GM20431 (cell line): Measurements from ENCODE around the gene KHDC3L.

Source experiments
- in situ Hi-C: fragments of 300-500 bp; cut with MseI, MboI; formaldehyde crosslinking; loops from one replicate; pipeline ENCODE4 v1.15.0; 2020; ENCODE audit warnings: low sequenced_read_pairs; ENCODE audit not compliant: unreplicated experiment

Gene KHDC3L, protein sequence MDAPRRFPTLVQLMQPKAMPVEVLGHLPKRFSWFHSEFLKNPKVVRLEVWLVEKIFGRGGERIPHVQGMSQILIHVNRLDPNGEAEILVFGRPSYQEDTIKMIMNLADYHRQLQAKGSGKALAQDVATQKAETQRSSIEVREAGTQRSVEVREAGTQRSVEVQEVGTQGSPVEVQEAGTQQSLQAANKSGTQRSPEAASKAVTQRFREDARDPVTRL

GRCh38 chr6:73362358-73362757, at the start of gene KHDC3L:
Gene KHDC3L, plus strand, starts transcription at chr6:73362658. Its CDS starts 72 bp downstream, at chr6:73362730.
- in situ Hi-C loops, result no loop called here

- in situ Hi-C loops, result loop anchor here (25.0 kb wide), 1 partner anchor 903 kb away; no protein-coding TSS in a partner anchor
These were observed 47.6 kb upstream of the KHDC3L start for GRCh38 chr6:73314577-73315492.

- in situ Hi-C loops, result loop anchor here (25.0 kb wide), 1 partner anchor 911 kb away; no protein-coding TSS in a partner anchor
These were observed 39.1 kb upstream of the KHDC3L start for GRCh38 chr6:73323323-73323722.

DNA sequence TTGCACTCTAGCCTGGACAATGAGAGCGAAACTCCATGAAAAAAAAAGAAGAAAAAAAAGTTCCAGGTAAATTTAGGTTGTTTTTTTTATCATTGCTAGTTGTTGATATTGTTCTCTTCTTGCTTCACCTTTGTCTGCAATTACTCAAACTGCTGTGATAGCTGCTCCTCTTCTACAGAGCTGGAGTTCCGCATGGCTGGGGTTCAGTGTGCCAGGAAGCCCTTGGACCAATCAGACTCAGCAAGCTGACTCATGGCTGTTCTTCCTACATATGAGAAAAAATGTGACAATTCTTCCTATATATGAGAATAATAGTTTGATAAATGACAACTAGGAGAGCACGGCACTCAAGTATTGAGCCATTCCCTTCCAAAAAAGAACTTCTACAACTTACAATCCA, 36.8 kb upstream of the KHDC3L start:
- in situ Hi-C loops, result no loop called here

DNA sequence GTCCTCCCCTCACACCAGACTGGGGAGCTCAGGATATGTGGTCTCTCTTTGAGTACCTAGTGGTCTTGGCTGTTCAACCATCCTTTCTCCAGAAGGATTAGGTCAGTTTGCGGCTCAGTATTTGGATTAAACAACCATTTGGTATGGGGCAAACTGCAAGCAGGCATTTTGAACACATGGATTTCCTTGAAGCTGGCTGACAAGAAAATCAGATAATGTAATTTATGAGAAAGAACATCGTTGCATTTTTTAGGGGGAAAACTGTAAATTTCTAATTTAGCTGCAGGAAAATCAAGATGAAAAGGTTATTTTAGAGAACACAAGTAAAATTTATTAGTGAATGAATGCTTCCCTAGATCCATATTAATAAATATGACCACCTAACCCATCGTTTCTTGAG, 33.7 kb upstream of the KHDC3L start:
- in situ Hi-C loops, result no loop called here

- in situ Hi-C loops, result no loop called here
These were observed 33.3 kb upstream of the KHDC3L start for GRCh38 chr6:73329201-73329600.

DNA sequence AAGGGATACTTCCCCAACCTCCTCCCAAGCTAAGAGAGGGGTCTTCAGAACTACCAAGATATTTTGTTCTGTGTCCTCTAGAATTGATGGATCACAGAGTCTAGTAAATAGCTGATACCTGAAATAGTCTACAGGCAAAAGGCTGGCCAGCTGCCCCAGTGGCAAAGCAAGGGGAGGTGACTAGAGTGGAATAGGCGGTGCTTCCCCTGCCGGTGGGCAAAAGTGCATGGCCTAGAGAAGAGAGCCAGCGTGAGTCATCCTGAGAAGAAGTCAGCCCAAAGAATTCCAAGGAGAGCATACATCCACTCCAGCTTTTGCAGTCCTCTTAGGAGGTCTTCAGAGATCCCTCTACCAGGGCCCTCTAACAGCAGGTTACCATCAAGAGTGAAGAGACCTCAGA, 23.1 kb upstream of the KHDC3L start:
- in situ Hi-C loops, result no loop called here

GRCh38 chr6:73340048-73340447, 22.4 kb upstream of the KHDC3L start:
- in situ Hi-C loops, result no loop called here

GRCh38 chr6:73341335-73341734, 21.1 kb upstream of the KHDC3L start:
- in situ Hi-C loops, result no loop called here

- in situ Hi-C loops, result no loop called here
These were observed 20.3 kb upstream of the KHDC3L start for GRCh38 chr6:73342174-73342573.

GRCh38 chr6:73343164-73343563, 19.3 kb upstream of the KHDC3L start:
- in situ Hi-C loops, result no loop called here

- in situ Hi-C loops, result no loop called here
These were observed 13.8 kb upstream of the KHDC3L start for GRCh38 chr6:73348550-73349204.

DNA sequence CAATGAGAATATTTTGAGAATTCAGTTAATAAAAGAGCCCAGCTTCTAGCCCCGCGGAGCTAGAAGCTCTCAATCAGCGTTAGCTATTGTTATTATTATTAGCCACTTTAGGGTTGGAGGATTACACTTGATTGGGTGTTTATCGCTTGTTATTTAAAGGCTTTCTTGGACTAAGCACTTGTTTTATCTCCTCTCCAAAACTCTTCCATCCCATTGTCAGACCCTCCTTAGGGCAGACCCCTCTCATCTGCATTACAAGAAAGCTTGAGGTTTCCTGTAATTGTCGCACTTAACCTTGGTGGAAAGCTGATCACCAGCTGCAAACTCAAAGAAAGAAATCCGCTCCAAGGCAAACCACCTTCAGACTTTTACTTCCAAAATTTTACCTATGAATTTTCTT, 13.1 kb upstream of the KHDC3L start:
- in situ Hi-C loops, result no loop called here

GRCh38 chr6:73353636-73354593, 8.5 kb upstream of the KHDC3L start, which contains the start of gene DPPA5:
Gene DPPA5, minus strand, starts transcription at chr6:73354276. Its CDS starts 51 bp downstream, at chr6:73354225.
- in situ Hi-C loops, result no loop called here

GRCh38 chr6:73362869-73363536, 545 bp downstream of the KHDC3L start:
- in situ Hi-C loops, result no loop called here

- in situ Hi-C loops, result no loop called here
These were observed 1.0 kb downstream of the KHDC3L start for GRCh38 chr6:73363537-73363875.

GRCh38 chr6:73364121-73364520, 1.7 kb downstream of the KHDC3L start:
- in situ Hi-C loops, result no loop called here

DNA sequence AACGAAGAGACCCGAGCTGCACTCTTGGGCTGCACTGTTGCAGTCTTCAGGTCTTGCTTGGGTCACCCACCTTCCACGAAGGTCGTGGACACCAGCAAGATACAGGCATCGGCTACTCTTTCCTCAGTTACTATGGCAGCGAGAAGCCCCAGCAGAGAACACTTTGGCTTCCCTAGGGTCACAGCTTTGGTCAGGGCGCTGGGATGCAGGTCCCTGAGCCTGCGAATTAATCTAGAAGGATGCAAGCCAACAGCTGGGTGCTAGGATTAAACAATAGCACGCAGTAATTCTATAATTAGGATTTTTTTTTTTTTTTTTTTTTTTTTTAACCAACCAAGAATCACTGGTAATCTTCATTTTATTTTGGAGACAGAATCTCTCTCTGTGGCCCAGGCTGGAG, 2.1 kb downstream of the KHDC3L start:
- in situ Hi-C loops, result no loop called here

DNA sequence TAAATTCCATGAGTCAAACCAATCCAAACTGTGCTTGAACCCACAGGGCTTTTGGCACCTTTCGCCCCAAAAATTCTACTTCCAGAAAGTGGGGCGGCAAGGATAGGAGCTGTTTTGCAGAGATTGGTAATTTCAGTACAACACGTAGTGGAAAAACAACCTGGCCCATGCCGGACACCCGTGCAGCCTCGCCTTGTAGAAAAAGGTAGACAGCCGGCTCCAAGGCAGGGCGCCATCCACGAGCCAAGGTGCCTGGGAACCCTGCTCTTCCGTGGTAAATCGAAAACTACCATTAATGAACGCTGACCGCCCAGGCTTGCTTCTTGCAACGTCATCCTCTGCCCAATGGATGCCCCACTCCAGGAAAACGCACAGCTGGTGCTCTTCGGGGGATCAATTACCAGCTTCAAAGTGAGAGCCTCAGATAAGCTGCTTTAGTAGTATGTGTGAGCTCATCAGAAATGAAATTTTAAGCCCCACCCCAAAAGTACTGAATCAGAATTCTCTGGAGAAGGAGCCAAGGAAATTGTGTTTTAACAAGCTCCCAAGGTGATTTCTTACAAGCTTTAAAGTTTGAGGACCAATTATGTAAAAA, 5.4 kb downstream of the KHDC3L start:
- in situ Hi-C loops, result no loop called here
